IMR-90 (cell line): ENCODE results near the gene SERHL2. TPM values are rescaled to one million over a fixed set of nuclear protein-coding genes. Genes with fewer than 3 reads are reported as not detected.

Experiments
- ATAC-seq: fragments of 200-7000 bp; cut with Tn5 transposase; 2 replicates; pipeline ENCODE4 v1.9.1; 2020; ENCODE audit warnings: low read depth, mild to moderate bottlenecking, moderate library complexity
- BruUV-seq: library from RNA; stranded (reverse); fragments of 400-500 nt; replicated peaks from 2 replicates; lab custom pipeline; 2021; lab: Mats Ljungman, UMichigan
- CTCF ChIA-PET: fragments of 300-600 bp; formaldehyde crosslinking; extraction: SDS; loops from one replicate; lab custom pipeline; 2021; ENCODE audit warnings: antibody characterized with exemption; lab: Yijun Ruan, JAX
- POLR2A ChIA-PET: fragments of 300-600 bp; sonication (Branson Sonifier 250); formaldehyde crosslinking; loops from one replicate; lab custom pipeline; 2022; ENCODE audit warnings: antibody characterized with exemption; ENCODE audit not compliant: unreplicated experiment; lab: Charles Lee
- DNase-seq: peaks from one replicate; pipeline ENCODE4 v3.0.0; 2013
- H2AFZ ChIP-seq: replicated peaks from 2 replicates; pipeline ENCODE3; 2013; ENCODE audit warnings: low read length, mild to moderate bottlenecking; ENCODE audit not compliant: poor library complexity
- H2AK5ac ChIP-seq: 2 replicates; pipeline ENCODE4 v1.6.1; 2013; ENCODE audit warnings: low read depth, low read length, inconsistent platforms
- H2AK9ac ChIP-seq: replicated peaks from 2 replicates; pipeline ENCODE3; 2013; ENCODE audit warnings: mild to moderate bottlenecking, low read depth, low read length, moderate library complexity; ENCODE audit not compliant: poor library complexity
- H2BK120ac ChIP-seq: 2 replicates; pipeline ENCODE4 v1.6.1; 2013; ENCODE audit warnings: low read depth, low read length, inconsistent platforms
- H2BK15ac ChIP-seq: 3 replicates; pipeline ENCODE4 v1.6.1; 2013; ENCODE audit warnings: low read depth, low read length, inconsistent platforms
- H2BK20ac ChIP-seq: 2 replicates; pipeline ENCODE4 v1.6.1; 2013; ENCODE audit warnings: low read depth, mild to moderate bottlenecking, inconsistent platforms, low read length, moderate library complexity
- H2BK5ac ChIP-seq: 2 replicates; pipeline ENCODE4 v1.6.1; 2013; ENCODE audit warnings: mild to moderate bottlenecking, low read depth, low read length, inconsistent platforms; ENCODE audit not compliant: poor library complexity, severe bottlenecking
- H3K14ac ChIP-seq: replicated peaks from 2 replicates; pipeline ENCODE4 v1.6.1; 2013; ENCODE audit warnings: low read depth, low read length, inconsistent platforms
- H3K18ac ChIP-seq: 2 replicates; pipeline ENCODE4 v1.6.1; 2013; ENCODE audit warnings: low read depth, low read length, control low read depth
- H3K23ac ChIP-seq: 2 replicates; pipeline ENCODE4 v1.6.1; 2013; ENCODE audit warnings: low read depth, low read length, inconsistent platforms
- H3K27ac ChIP-seq: 2 replicates; pipeline ENCODE4 v1.5.1; 2013; ENCODE audit warnings: mild to moderate bottlenecking, control low read depth, low read length; ENCODE audit not compliant: insufficient read depth
- H3K27me3 ChIP-seq: 2 replicates; pipeline ENCODE4 v1.6.1; 2013; ENCODE audit warnings: low read length; ENCODE audit not compliant: control insufficient read depth, insufficient read depth
- H3K36me3 ChIP-seq: 2 replicates; pipeline ENCODE4 v1.6.1; 2013; ENCODE audit warnings: low read length, mixed read lengths; ENCODE audit not compliant: control insufficient read depth, insufficient read depth
- H3K4ac ChIP-seq: 2 replicates; pipeline ENCODE4 v1.6.1; 2013; ENCODE audit warnings: low read depth, low read length, inconsistent platforms
- H3K4me1 ChIP-seq: 2 replicates; pipeline ENCODE4 v1.6.1; 2013; ENCODE audit warnings: low read length, mixed read lengths; ENCODE audit not compliant: control insufficient read depth, insufficient read depth
- H3K4me2 ChIP-seq: 2 replicates; pipeline ENCODE4 v1.6.1; 2013; ENCODE audit warnings: low read depth, mild to moderate bottlenecking, control low read depth, low read length, moderate library complexity
- H3K4me3 ChIP-seq: 2 replicates; pipeline ENCODE4 v1.5.1; 2013; ENCODE audit warnings: low read depth, mild to moderate bottlenecking, control low read depth, low read length, moderate library complexity; ENCODE audit not compliant: insufficient read depth
- H3K56ac ChIP-seq: 2 replicates; pipeline ENCODE4 v1.6.1; 2013; ENCODE audit warnings: low read length, inconsistent platforms; ENCODE audit not compliant: insufficient read depth; ENCODE audit errors: extremely low read depth
- H3K79me1 ChIP-seq, 2 experiments: 2 replicates each; pipeline ENCODE4 v1.6.1; 2013; ENCODE audit warnings: low read length in 2 of 2, inconsistent platforms in 1 of 2, low read depth in 1 of 2
- H3K9ac ChIP-seq: 2 replicates; pipeline ENCODE4 v1.6.1; 2013; ENCODE audit warnings: low read depth, low read length, control low read depth
- H3K9me1 ChIP-seq: 2 replicates; pipeline ENCODE4 v1.6.1; 2013; ENCODE audit warnings: low read length, inconsistent platforms; ENCODE audit not compliant: insufficient read depth
- H3K9me3 ChIP-seq: 2 replicates; pipeline ENCODE4 v1.6.1; 2013; ENCODE audit warnings: low read length; ENCODE audit not compliant: control insufficient read depth, insufficient read depth
- H4K20me1 ChIP-seq: 2 replicates; pipeline ENCODE4 v1.6.1; 2013; ENCODE audit warnings: low read length, inconsistent platforms; ENCODE audit not compliant: insufficient read depth
- H4K5ac ChIP-seq: 2 replicates; pipeline ENCODE4 v1.6.1; 2013; ENCODE audit warnings: mild to moderate bottlenecking, low read depth, low read length, control low read depth
- H4K8ac ChIP-seq, 2 experiments: 2 replicates each; pipeline ENCODE4 v1.6.1; 2013; ENCODE audit warnings: low read depth in 2 of 2, low read length in 2 of 2, control low read depth in 1 of 2, inconsistent platforms in 1 of 2
- H4K91ac ChIP-seq: 2 replicates; pipeline ENCODE4 v1.6.1; 2013; ENCODE audit warnings: low read depth, low read length, inconsistent platforms; ENCODE audit not compliant: insufficient read depth
- BHLHE40 ChIP-seq: fragments of 150-350 bp; IDR thresholded peaks from 2 replicates; pipeline ENCODE4 v1.6.1; 2016; ENCODE audit warnings: mild to moderate bottlenecking, low read depth, low read length
- CEBPB ChIP-seq: IDR thresholded peaks from 2 replicates; pipeline ENCODE4 v1.6.1; 2012; ENCODE audit warnings: low read depth, low read length, improper control_type of control experiment
- CHD1 ChIP-seq: IDR thresholded peaks from 2 replicates; pipeline ENCODE4 v1.6.1; 2012; ENCODE audit warnings: low read depth, low read length, improper control_type of control experiment
- ELK1 ChIP-seq: fragments of 150-350 bp; IDR thresholded peaks from 2 replicates; pipeline ENCODE4 v1.6.1; 2016; ENCODE audit warnings: low read depth, mild to moderate bottlenecking, low read length, moderate library complexity, borderline replicate concordance
- FOS ChIP-seq: fragments of 150-350 bp; IDR thresholded peaks from 2 replicates; pipeline ENCODE4 v1.6.1; 2016; ENCODE audit warnings: low read depth, low read length
- MAFK ChIP-seq: IDR thresholded peaks from 2 replicates; pipeline ENCODE4 v1.6.1; 2012; ENCODE audit warnings: low read depth, low read length, improper control_type of control experiment
- MAZ ChIP-seq: IDR thresholded peaks from 2 replicates; pipeline ENCODE4 v1.6.1; 2012; ENCODE audit warnings: low read depth, mild to moderate bottlenecking, low read length, improper control_type of control experiment, moderate library complexity, borderline replicate concordance
- MXI1 ChIP-seq: IDR thresholded peaks from 2 replicates; pipeline ENCODE4 v1.6.1; 2012; ENCODE audit warnings: low read depth, mild to moderate bottlenecking, low read length, moderate library complexity, borderline replicate concordance
- NFE2L2 ChIP-seq: fragments of 150-350 bp; IDR thresholded peaks from 2 replicates; pipeline ENCODE4 v1.6.1; 2016; ENCODE audit warnings: low read depth, mild to moderate bottlenecking, low read length
- POLR2A ChIP-seq: IDR thresholded peaks from 2 replicates; pipeline ENCODE4 v1.6.1; 2012; ENCODE audit warnings: mild to moderate bottlenecking, low read depth, low read length
- RAD21 ChIP-seq: IDR thresholded peaks from 2 replicates; pipeline ENCODE4 v1.6.1; 2012; ENCODE audit warnings: low read length, improper control_type of control experiment
- RCOR1 ChIP-seq: IDR thresholded peaks from 2 replicates; pipeline ENCODE4 v1.6.1; 2012; ENCODE audit warnings: mild to moderate bottlenecking, low read length, improper control_type of control experiment; ENCODE audit not compliant: insufficient replicate concordance
- RFX5 ChIP-seq: IDR thresholded peaks from 2 replicates; pipeline ENCODE4 v1.8.0; 2012; ENCODE audit warnings: low read depth, mild to moderate bottlenecking, low read length, moderate library complexity
- SMC3 ChIP-seq: fragments of 150-350 bp; IDR thresholded peaks from 2 replicates; pipeline ENCODE4 v1.6.1; 2016; ENCODE audit warnings: low read depth, mild to moderate bottlenecking, antibody characterized with exemption, low read length, moderate library complexity
- WGBS, 2 experiments: methylation state at CpG; one replicate each; pipeline versions ENCODE4 v1.1.5 to v1.1.7; 2013; ENCODE audit warnings: missing lambda C conversion rate in 2 of 2; ENCODE audit not compliant: insufficient read length in 1 of 2; ENCODE audit errors: extremely low coverage in 2 of 2; 5-methylcytosine and 5-hydroxymethylcytosine counted together
- dilution Hi-C: fragments of 300-500 bp; cut with HindIII; formaldehyde crosslinking; loops from one replicate; pipeline ENCODE4 v1.14.3; 2018; ENCODE audit warnings: low sequenced_read_pairs; ENCODE audit not compliant: unreplicated experiment
- in situ Hi-C: fragments of 300-500 bp; cut with MboI; formaldehyde crosslinking; loops from 3 replicates; pipeline ENCODE4 v1.14.3; 2019; ENCODE audit warnings: low sequenced_read_pairs, inconsistent platforms, mixed read lengths
- intact Hi-C: fragments of 100-400 bp; cut with micrococcal nuclease; formaldehyde crosslinking; loops from 2 replicates; pipeline ENCODE4 v1.10.0; 2022
- polyA plus RNA-seq, 3 experiments: library from polyadenylated mRNA; depleted of rRNA; stranded (reverse); fragments of >200 nt; gene quantifications; 2 replicates each; pipeline ENCODE4 v1.2.3, GENCODE V29; 2012; ENCODE audit warnings: low replicate concordance in 1 of 3
- total RNA-seq: library from RNA; depleted of rRNA; stranded (reverse); fragments of >200 nt; gene quantifications from 2 replicates; pipeline ENCODE4 v1.2.3, GENCODE V29; 2012
- TF ChIP-seq, protein P1 (sequence below): fragments of 150-350 bp; IDR thresholded peaks from 2 replicates; pipeline ENCODE4 v1.6.1; 2017; ENCODE audit warnings: mild to moderate bottlenecking, antibody characterized with exemption, low read length, low read depth
- TF ChIP-seq, protein P2 (sequence below): conservative IDR thresholded peaks from 2 replicates; pipeline ENCODE4 v1.5.1; 2012; ENCODE audit warnings: mild to moderate bottlenecking, low read depth, low read length, improper control_type of control experiment

Gene SERHL2
- total and polyA plus RNA-seq, 2 of the 4 experiments (the other 2 are of a cell fraction), result 4.5 to 5.0 TPM

GRCh38 chr22:42561856-42562255, 8.1 kb downstream of the SERHL2 start:
- no peak overlapping the region for H3K27ac ChIP-seq
- H3K4me2 ChIP-seq, result no peak overlapping the region
- TF ChIP-seq CHD1 (no peak), MXI1 (no peak), RCOR1 (no peak), SMC3 (no peak), NFE2L2 (no peak), RAD21 (no peak), MAFK (no peak), FOS (no peak), BHLHE40 (no peak), MAZ (no peak), CEBPB (no peak), RFX5 (no peak), ELK1 (no peak), POLR2A (no peak)
- TF ChIP-seq, protein P1, sequence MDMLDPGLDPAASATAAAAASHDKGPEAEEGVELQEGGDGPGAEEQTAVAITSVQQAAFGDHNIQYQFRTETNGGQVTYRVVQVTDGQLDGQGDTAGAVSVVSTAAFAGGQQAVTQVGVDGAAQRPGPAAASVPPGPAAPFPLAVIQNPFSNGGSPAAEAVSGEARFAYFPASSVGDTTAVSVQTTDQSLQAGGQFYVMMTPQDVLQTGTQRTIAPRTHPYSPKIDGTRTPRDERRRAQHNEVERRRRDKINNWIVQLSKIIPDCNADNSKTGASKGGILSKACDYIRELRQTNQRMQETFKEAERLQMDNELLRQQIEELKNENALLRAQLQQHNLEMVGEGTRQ, result no peak
- TF ChIP-seq, protein P2, sequence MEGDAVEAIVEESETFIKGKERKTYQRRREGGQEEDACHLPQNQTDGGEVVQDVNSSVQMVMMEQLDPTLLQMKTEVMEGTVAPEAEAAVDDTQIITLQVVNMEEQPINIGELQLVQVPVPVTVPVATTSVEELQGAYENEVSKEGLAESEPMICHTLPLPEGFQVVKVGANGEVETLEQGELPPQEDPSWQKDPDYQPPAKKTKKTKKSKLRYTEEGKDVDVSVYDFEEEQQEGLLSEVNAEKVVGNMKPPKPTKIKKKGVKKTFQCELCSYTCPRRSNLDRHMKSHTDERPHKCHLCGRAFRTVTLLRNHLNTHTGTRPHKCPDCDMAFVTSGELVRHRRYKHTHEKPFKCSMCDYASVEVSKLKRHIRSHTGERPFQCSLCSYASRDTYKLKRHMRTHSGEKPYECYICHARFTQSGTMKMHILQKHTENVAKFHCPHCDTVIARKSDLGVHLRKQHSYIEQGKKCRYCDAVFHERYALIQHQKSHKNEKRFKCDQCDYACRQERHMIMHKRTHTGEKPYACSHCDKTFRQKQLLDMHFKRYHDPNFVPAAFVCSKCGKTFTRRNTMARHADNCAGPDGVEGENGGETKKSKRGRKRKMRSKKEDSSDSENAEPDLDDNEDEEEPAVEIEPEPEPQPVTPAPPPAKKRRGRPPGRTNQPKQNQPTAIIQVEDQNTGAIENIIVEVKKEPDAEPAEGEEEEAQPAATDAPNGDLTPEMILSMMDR, result no peak
- dilution Hi-C loops, result no loop called here
- H3K36me3 ChIP-seq, result peaks cover 2% of the 10 kb centered on the region; the same call in 1 of the 2 replicates
- H4K5ac ChIP-seq, result no peak overlapping the region
- H2BK5ac ChIP-seq, result no peak overlapping the region
- H3K56ac ChIP-seq, result no peak overlapping the region
- H3K4me3 ChIP-seq, result no peak overlapping the region
- no peak overlapping the region for H3K9ac ChIP-seq
- H3K23ac ChIP-seq, result no peak overlapping the region
- H2BK15ac ChIP-seq, result no peak overlapping the region
- CTCF ChIA-PET, result no interaction called here
- no TSS peak for BruUV-seq
- H2AK9ac ChIP-seq, result no peak overlapping the region
- H3K18ac ChIP-seq, result no peak overlapping the region
- no peak for DNase-seq
- peaks cover 2% of the 10 kb centered on the region; the same call in 1 of the 2 replicates for H3K4me1 ChIP-seq
- no peak overlapping the region for H2BK20ac ChIP-seq
- H3K14ac ChIP-seq, result no peak overlapping the region
- no peak for ATAC-seq
- WGBS, 2 experiments, result 88% methylated on average over 2 of the region's 5 CpGs; no CpG with 5 or more reads in 1 of the 2 experiments
- no peaks in the 10 kb centered on the region for H3K9me1 ChIP-seq
- H3K27me3 ChIP-seq, result no peaks in the 10 kb centered on the region
- H4K20me1 ChIP-seq, result peaks cover 4% of the 10 kb centered on the region
- H3K79me1 ChIP-seq, result no peaks in the 10 kb centered on the region
- H2AFZ ChIP-seq, result no peak overlapping the region
- H3K9me3 ChIP-seq, result no peaks in the 10 kb centered on the region
- POLR2A ChIA-PET, result no interaction called here
- no peak overlapping the region for H2AK5ac ChIP-seq
- intact Hi-C loops, result no loop called here
- H4K91ac ChIP-seq, result no peak overlapping the region
- in situ Hi-C loops, result no loop called here
- no peak overlapping the region for H4K8ac ChIP-seq
- H2BK120ac ChIP-seq, result no peak overlapping the region
- H3K4ac ChIP-seq, result no peak overlapping the region
